Measurements from ENCODE around the gene PALMD.

The PALMD gene

DNA sequence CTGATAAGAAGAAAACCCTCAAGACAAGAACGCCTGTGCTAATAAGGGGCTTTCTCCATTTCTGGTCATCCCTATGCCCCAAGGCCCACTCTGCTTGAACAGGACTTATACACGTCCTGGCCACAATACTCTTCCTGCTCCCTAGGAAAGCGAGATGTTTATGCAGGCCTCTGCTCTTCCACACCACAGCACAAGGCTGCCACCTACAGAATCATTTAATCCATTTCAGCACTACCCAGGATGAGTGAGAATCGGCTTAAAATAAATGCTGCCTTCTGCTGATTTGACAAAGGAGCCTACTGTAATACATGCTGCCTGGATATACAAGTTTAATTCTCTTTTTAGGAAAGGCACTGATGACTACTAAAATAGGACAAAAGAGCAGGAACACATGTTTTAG lies 91.1 kb downstream of the PALMD start:
- Histone ChIP-seq H3K27ac (peak overlapping the region in 1 of 2 donors; percentile 7), H3K4me3 (no peak overlapping the region)
- no peak for DNase-seq (ENCODE audit: low spot score)
- TF ChIP-seq, protein P1, sequence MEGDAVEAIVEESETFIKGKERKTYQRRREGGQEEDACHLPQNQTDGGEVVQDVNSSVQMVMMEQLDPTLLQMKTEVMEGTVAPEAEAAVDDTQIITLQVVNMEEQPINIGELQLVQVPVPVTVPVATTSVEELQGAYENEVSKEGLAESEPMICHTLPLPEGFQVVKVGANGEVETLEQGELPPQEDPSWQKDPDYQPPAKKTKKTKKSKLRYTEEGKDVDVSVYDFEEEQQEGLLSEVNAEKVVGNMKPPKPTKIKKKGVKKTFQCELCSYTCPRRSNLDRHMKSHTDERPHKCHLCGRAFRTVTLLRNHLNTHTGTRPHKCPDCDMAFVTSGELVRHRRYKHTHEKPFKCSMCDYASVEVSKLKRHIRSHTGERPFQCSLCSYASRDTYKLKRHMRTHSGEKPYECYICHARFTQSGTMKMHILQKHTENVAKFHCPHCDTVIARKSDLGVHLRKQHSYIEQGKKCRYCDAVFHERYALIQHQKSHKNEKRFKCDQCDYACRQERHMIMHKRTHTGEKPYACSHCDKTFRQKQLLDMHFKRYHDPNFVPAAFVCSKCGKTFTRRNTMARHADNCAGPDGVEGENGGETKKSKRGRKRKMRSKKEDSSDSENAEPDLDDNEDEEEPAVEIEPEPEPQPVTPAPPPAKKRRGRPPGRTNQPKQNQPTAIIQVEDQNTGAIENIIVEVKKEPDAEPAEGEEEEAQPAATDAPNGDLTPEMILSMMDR (IDR thresholded peaks at IDR 0.05), result no peak

DNA sequence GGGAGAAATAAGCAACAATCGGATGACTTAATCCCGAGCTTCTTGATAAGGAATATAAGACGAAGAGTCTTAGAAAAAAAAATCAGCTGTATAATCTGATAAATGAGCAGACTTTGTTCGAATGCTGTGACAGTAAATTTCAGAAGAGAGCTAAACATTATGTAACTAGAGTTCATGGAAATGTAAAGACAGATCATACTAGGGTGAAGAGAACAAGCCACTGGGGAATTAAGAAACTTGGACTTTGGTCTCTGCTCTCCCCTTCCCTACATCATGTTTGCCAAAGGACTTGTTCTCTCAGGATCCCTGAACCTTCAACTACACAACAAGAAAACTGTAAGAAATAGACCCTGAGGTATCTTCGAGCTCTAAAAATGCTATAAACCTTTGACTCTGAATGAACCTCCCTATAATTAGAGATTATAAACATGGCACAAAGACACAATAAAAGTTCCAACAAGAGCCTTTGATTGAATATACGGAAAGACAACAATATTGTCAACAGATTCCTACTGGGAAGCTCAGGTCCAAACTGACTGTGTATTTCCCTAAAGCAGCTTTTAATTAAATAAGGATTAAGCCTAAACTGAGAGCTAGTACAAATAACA lies 93.0 kb downstream of the PALMD start:
- DNase-seq (ENCODE audit: low spot score), result no peak

DNA sequence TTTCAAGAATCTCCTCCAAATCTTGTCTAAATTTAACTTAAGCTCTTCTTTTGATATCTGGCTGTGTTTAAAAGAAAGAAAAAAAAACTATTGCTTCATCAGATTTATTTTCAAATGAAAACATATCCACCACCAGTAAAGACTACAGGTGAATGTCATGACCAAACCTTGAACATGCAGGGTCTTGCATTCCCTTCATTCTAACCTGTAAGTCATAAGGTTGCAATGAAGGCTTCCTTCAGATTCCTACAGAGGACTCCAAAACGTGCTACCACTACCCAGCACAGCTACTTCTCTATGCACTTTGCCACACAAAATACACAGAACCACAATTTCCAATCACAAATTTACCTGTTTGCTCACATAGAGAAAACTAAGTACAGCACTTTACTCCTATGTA lies 94.2 kb downstream of the PALMD start:
- H3K4me3 ChIP-seq, result no peak overlapping the region
- TF ChIP-seq, protein P1 (IDR thresholded peaks at IDR 0.05), result no peak
- no peak overlapping the region for H3K27ac ChIP-seq
- no peak for DNase-seq (ENCODE audit: low spot score)

More for the DNA sequence above, 93.0 kb downstream of the PALMD start:
- H3K4me3 ChIP-seq, result no peak overlapping the region
- H3K27ac ChIP-seq, result no peak overlapping the region
- TF ChIP-seq, protein P1 (IDR thresholded peaks at IDR 0.05), result no peak

Measured in coronary artery (tissue), 2 donors.